ENCODE data around the gene SOX8. TPM values are rescaled to one million over a fixed set of nuclear protein-coding genes. Genes with fewer than 3 reads are reported as not detected.

The SOX8 gene
- total RNA-seq, 1 donor from 2014 or later, result 6.7 TPM

DNA sequence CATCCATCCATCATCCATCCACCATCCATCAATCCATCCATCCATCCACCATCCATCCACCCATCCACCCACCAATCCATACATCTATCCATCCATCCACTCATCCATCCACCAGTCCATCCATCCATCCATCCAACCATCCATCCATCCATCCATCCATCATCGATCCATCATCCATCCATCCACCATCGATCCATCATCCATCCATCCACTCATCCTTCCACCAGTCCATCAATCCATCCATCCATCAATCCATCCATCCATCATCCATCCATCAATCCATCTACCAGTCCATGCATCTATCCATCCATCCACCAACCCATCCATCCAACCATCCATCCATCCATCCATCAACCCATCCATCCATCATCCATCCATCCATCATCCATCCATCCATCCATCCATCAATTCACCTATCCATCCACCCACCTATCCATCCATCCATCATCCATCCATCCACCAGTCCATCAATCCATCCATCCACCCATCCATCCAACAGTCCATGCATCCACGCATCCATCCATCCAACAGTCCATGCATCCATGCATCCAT, 51.6 kb downstream of the SOX8 start:
- Mint-ChIP-seq H3K4me3 (no peak overlapping the region), H3K27me3 (no peaks in the 10 kb centered on the region), H3K9me3 (no peaks in the 10 kb centered on the region), H3K27ac (no peak overlapping the region), H3K4me1 (ENCODE audit: unreplicated experiment) (no peaks in the 10 kb centered on the region), H3K36me3 (no peaks in the 10 kb centered on the region)
- TF ChIP-seq, protein P1, sequence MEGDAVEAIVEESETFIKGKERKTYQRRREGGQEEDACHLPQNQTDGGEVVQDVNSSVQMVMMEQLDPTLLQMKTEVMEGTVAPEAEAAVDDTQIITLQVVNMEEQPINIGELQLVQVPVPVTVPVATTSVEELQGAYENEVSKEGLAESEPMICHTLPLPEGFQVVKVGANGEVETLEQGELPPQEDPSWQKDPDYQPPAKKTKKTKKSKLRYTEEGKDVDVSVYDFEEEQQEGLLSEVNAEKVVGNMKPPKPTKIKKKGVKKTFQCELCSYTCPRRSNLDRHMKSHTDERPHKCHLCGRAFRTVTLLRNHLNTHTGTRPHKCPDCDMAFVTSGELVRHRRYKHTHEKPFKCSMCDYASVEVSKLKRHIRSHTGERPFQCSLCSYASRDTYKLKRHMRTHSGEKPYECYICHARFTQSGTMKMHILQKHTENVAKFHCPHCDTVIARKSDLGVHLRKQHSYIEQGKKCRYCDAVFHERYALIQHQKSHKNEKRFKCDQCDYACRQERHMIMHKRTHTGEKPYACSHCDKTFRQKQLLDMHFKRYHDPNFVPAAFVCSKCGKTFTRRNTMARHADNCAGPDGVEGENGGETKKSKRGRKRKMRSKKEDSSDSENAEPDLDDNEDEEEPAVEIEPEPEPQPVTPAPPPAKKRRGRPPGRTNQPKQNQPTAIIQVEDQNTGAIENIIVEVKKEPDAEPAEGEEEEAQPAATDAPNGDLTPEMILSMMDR (conservative IDR thresholded peaks at IDR 0.05), result no peak
- DNase-seq (ENCODE audit: extremely low spot score, unreplicated experiment), result no peak

DNA sequence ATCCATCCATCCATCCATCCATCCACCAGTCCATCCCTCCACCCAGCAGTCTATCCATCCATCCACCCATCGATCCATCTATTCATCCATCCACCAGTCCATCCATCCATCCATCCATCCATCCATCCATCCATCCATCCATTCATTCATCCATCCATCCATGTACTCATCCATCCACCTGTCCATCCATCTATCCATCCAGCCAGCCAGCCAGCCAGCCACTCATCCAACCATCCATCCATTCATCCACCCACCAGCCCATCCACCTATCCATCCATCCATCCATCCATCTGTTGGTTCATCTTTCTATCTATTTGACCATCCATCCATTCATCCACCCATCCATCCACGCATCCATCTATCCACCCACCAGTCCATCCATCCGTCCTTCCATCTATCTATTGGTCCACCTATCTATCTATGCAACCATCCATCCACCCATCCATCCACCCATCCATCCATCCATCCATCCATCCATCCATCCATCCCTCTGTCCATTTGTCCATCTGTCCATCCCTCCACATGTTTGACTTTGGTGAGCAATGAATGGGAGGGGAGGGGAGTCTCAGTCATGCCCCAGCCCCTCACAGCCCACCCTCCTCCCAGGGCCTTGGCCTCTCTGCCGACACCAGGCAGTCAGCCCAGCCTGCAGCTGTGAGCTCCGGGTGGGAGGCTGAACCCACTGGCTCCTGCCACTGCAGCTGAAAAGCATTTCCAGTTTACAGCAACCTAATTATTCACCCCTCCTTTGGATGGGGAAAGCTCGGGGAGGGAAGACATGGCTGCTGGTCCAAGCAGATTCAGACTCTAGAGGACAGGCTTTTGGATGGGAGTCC, 52.9 kb downstream of the SOX8 start:
- H3K9me3 Mint-ChIP-seq, result no peaks in the 10 kb centered on the region
- no peak for DNase-seq (ENCODE audit: extremely low spot score, unreplicated experiment)
- no peaks in the 10 kb centered on the region for H3K36me3 Mint-ChIP-seq
- TF ChIP-seq, protein P1 (conservative IDR thresholded peaks at IDR 0.05), result no peak
- H3K4me1 Mint-ChIP-seq (ENCODE audit: unreplicated experiment), result no peaks in the 10 kb centered on the region
- H3K27ac Mint-ChIP-seq, result no peak overlapping the region
- H3K27me3 Mint-ChIP-seq, result no peaks in the 10 kb centered on the region
- no peak overlapping the region for H3K4me3 Mint-ChIP-seq

DNA sequence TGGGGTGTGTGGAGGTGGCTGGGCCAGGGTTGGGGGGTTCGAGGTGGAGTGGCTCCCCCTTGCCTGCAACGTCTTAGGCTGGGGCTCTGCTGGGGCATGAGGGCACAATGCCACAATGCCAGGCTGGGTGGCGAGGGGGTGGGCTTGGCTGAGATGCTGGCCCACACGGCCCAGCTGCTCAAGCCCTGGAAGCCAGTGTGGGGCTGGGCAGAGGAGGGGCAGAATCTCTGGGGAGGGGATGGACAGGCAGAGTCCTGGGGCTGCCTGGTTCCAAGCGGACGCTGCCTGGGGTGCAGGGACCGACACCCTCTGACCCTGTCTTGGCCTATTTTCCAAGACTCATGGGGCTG, 53.5 kb downstream of the SOX8 start:
- H3K9me3 Mint-ChIP-seq, result no peaks in the 10 kb centered on the region
- no peaks in the 10 kb centered on the region for H3K36me3 Mint-ChIP-seq
- H3K4me3 Mint-ChIP-seq, result no peak overlapping the region
- no peak for DNase-seq (ENCODE audit: extremely low spot score, unreplicated experiment)
- no peaks in the 10 kb centered on the region for H3K27me3 Mint-ChIP-seq
- no peak overlapping the region for H3K27ac Mint-ChIP-seq
- TF ChIP-seq, protein P1 (conservative IDR thresholded peaks at IDR 0.05), result no peak
- H3K4me1 Mint-ChIP-seq (ENCODE audit: unreplicated experiment), result no peaks in the 10 kb centered on the region

DNA sequence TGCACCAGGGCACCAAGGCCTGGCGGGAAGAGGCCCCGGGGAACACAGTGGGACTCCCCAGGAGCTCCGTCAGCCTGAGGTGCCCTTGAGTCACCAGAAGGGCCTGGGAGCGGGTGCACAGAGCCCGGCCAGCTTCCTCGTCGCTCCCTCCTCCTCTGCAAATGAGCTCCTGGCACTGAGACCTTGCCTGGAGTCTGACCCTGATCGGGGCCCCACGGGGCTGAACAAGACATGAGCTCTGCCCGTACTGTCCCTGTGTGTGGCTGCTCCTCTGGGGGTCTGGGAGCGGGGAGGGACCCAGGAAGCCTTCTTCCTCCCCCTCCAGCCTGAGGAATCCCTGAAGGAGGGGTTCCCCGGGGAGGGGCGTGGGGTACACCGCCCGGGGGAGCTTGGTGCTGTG, 54.6 kb downstream of the SOX8 start:
- no peak for DNase-seq (ENCODE audit: extremely low spot score, unreplicated experiment)
- no peak overlapping the region for H3K27ac Mint-ChIP-seq
- TF ChIP-seq, protein P1 (conservative IDR thresholded peaks at IDR 0.05), result no peak
- no peaks in the 10 kb centered on the region for H3K27me3 Mint-ChIP-seq
- H3K9me3 Mint-ChIP-seq, result no peaks in the 10 kb centered on the region
- no peaks in the 10 kb centered on the region for H3K36me3 Mint-ChIP-seq
- no peaks in the 10 kb centered on the region for H3K4me1 Mint-ChIP-seq (ENCODE audit: unreplicated experiment)
- no peak overlapping the region for H3K4me3 Mint-ChIP-seq

Other genes with a start within 250 kb of the SOX8 start
- gene CIAO3, start 240.8 kb upstream of the SOX8 start, total RNA-seq (ENCODE audit: low replicate concordance), result 41.4 and 44.5 TPM in 2 replicates
- gene MSLN, start 221.0 kb upstream of the SOX8 start, total RNA-seq (ENCODE audit: low replicate concordance), result 0.77 and 0.81 TPM in 2 replicates
- 23.7 and 26.6 TPM in 2 replicates for gene RPUSD1, start 193.4 kb upstream of the SOX8 start, total RNA-seq (ENCODE audit: low replicate concordance)
- 53.4 and 105 TPM in 2 replicates for gene CHTF18, start 193.2 kb upstream of the SOX8 start, total RNA-seq (ENCODE audit: low replicate concordance)
- not detected in 2 replicates for gene GNG13, start 181.0 kb upstream of the SOX8 start, total RNA-seq (ENCODE audit: low replicate concordance)
- gene LMF1, start 10.8 kb upstream of the SOX8 start, total RNA-seq (ENCODE audit: low replicate concordance), result 20.8 and 21.4 TPM in 2 replicates
- 0.43 and 1.8 TPM in 2 replicates for gene SSTR5, start 91.0 kb downstream of the SOX8 start, total RNA-seq (ENCODE audit: low replicate concordance)
- not detected in 2 replicates for gene C1QTNF8, start 114.5 kb downstream of the SOX8 start, total RNA-seq (ENCODE audit: low replicate concordance)
- 23.2 and 38.1 TPM in 2 replicates for gene CACNA1H, start 171.3 kb downstream of the SOX8 start, total RNA-seq (ENCODE audit: low replicate concordance)
- 0.43 TPM in 1 of 2 replicates, not detected in the other for gene TPSG1, start 243.5 kb downstream of the SOX8 start, total RNA-seq (ENCODE audit: low replicate concordance)
- not detected in 2 replicates for gene TPSB2, start 248.4 kb downstream of the SOX8 start, total RNA-seq (ENCODE audit: low replicate concordance)